ENCODE results near the gene SPATA24. TPM values are rescaled to one million over a fixed set of nuclear protein-coding genes. Genes with fewer than 3 reads are reported as not detected.

SPATA24 gene
- total RNA-seq, 4 donors from 2014 or later = 1.5 to 5.9 (median 5.5) TPM

DNA sequence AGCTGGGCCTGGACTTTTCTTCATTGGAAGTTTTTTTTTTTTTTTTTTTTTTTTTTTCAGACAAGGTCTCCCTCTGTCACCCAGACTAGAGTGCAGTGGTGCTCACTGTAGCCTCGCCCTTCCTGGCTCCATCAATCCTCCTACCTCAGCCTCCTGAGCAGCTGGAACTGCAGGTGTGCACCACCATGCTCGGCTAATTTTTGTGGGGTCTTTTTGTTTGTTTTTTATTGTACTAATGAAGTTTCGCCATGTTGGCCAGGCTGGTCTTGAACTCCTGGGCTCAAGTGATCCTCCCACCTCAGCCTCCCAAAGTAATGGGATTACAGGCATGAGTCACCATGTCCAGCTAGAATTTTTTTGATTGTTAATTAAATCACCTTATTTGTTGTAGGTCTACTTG, 31.8 kb upstream of the SPATA24 start:
- TF ChIP-seq, protein P1, sequence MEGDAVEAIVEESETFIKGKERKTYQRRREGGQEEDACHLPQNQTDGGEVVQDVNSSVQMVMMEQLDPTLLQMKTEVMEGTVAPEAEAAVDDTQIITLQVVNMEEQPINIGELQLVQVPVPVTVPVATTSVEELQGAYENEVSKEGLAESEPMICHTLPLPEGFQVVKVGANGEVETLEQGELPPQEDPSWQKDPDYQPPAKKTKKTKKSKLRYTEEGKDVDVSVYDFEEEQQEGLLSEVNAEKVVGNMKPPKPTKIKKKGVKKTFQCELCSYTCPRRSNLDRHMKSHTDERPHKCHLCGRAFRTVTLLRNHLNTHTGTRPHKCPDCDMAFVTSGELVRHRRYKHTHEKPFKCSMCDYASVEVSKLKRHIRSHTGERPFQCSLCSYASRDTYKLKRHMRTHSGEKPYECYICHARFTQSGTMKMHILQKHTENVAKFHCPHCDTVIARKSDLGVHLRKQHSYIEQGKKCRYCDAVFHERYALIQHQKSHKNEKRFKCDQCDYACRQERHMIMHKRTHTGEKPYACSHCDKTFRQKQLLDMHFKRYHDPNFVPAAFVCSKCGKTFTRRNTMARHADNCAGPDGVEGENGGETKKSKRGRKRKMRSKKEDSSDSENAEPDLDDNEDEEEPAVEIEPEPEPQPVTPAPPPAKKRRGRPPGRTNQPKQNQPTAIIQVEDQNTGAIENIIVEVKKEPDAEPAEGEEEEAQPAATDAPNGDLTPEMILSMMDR (IDR thresholded peaks at IDR 0.05) = no peak
- TF ChIP-seq POLR2A (IDR thresholded peaks at IDR 0.05) = no peak
- no peak for DNase-seq
- 93 to 98% methylated on average over 3 of the region's 3 CpGs for WGBS, 2 donors
- intact Hi-C loops (cut with DNase I) = no loop called here
- H3K9me3 ChIP-seq = no peaks in the 10 kb centered on the region
- H3K4me1 ChIP-seq = peaks cover 7 to 19% (median 11%) of the 10 kb centered on the region in 3 donors
- H3K4me3 ChIP-seq = no peak overlapping the region
- H3K27me3 ChIP-seq = no peaks in the 10 kb centered on the region
- peaks cover 0 to 38% (median 4%) of the 10 kb centered on the region in 3 donors for H3K36me3 ChIP-seq
- H3K27ac ChIP-seq = no peak overlapping the region

GRCh38 chr5:139431706-139432105, 27.8 kb upstream of the SPATA24 start:
- no peaks in the 10 kb centered on the region for H3K9me3 ChIP-seq
- DNase-seq = no peak
- TF ChIP-seq, protein P1 (IDR thresholded peaks at IDR 0.05) = no peak
- no peak for TF ChIP-seq POLR2A (IDR thresholded peaks at IDR 0.05)
- H3K27ac ChIP-seq = no peak overlapping the region
- 87 to 100% methylated on average over 1 of the region's 1 CpG for WGBS, 2 donors
- intact Hi-C loops (cut with DNase I) = no loop called here
- H3K4me3 ChIP-seq = no peak overlapping the region
- no peaks in the 10 kb centered on the region for H3K27me3 ChIP-seq
- peaks cover 0 to 60% (median 9%) of the 10 kb centered on the region in 3 donors for H3K36me3 ChIP-seq
- H3K4me1 ChIP-seq = no peaks in the 10 kb centered on the region

GRCh38 chr5:139430015-139430414, 26.1 kb upstream of the SPATA24 start:
- no peak for DNase-seq
- Histone ChIP-seq H3K36me3 (peaks cover 0 to 75% (median 9%) of the 10 kb centered on the region in 3 donors), H3K27me3 (no peaks in the 10 kb centered on the region), H3K4me1 (no peaks in the 10 kb centered on the region), H3K27ac (no peak overlapping the region), H3K4me3 (no peak overlapping the region), H3K9me3 (no peaks in the 10 kb centered on the region)
- TF ChIP-seq POLR2A (IDR thresholded peaks at IDR 0.05) = no peak
- TF ChIP-seq, protein P1 (IDR thresholded peaks at IDR 0.05) = no peak
- intact Hi-C loops (cut with DNase I) = no loop called here
- WGBS, 2 donors = 75 to 89% methylated on average over 2 of the region's 2 CpGs

DNA sequence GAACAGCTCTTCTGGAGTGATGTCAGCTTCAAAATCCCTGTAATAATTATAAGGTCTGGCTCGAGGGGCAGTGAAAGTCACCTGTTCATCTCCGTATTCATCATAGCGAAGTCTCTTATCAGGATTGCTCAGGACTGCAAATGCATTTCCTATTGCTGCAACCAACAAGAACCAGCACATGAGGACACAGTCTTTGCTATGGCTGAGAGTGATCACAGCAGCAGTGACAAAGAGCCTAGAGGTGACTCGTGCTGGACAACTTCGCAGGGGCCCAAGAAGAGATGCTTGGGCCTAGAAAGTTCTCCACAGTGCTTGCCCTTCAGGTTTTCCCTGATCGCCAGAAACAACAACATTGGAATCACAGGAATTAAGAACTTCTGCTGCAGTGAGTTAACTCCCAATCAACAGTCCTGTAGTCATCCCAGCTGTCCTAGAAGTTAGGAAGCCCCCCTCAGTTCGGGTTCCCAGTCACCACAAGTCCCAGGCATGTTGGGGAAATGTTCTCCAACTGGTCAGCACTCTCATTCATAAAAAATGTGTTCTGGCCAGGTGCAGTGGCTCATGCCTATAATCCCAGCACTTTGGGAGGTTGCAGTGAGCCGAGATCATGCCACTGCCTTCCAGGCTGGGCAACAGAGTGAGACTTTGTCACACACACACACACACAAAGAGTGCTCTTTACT, 22.5 kb upstream of the SPATA24 start:
- Histone ChIP-seq H3K4me1 (no peaks in the 10 kb centered on the region), H3K4me3 (no peak overlapping the region), H3K9me3 (no peaks in the 10 kb centered on the region), H3K36me3 (peaks cover 0 to 68% (median 5%) of the 10 kb centered on the region in 3 donors), H3K27ac (no peak overlapping the region), H3K27me3 (no peaks in the 10 kb centered on the region)
- TF ChIP-seq POLR2A (IDR thresholded peaks at IDR 0.05) = no peak
- TF ChIP-seq, protein P1 (IDR thresholded peaks at IDR 0.05) = no peak
- WGBS, 2 donors = 46 to 78% methylated on average over 5 to 6 of the region's 8 CpGs
- DNase-seq = no peak
- intact Hi-C loops (cut with DNase I) = no loop called here

GRCh38 chr5:139425497-139425896, 21.6 kb upstream of the SPATA24 start:
- intact Hi-C loops (cut with DNase I) = no loop called here
- TF ChIP-seq POLR2A (IDR thresholded peaks at IDR 0.05) = no peak
- TF ChIP-seq, protein P1 (IDR thresholded peaks at IDR 0.05) = no peak
- no peak for DNase-seq
- 87 to 92% methylated on average over 5 of the region's 5 CpGs for WGBS, 2 donors
- no peaks in the 10 kb centered on the region for H3K9me3 ChIP-seq
- no peak overlapping the region for H3K4me3 ChIP-seq
- H3K36me3 ChIP-seq = peaks cover 0 to 59% (median 5%) of the 10 kb centered on the region in 3 donors
- no peak overlapping the region for H3K27ac ChIP-seq
- no peaks in the 10 kb centered on the region for H3K4me1 ChIP-seq
- no peaks in the 10 kb centered on the region for H3K27me3 ChIP-seq
